ENCODE data around the gene PANK2. TPM values are rescaled to one million over a fixed set of nuclear protein-coding genes. Genes with fewer than 3 reads are reported as not detected.
"Not testable (repeated sequence)": the region's sequence is repeated elsewhere in the genome, so short reads cannot be mapped to it uniquely, and the experiment has no call there.

Gene PANK2
- polyA plus RNA-seq, 3 donors, result 32.8 to 38.6 (median 36.6) TPM

GRCh38 chr20:3889489-3890397 is 556 bp downstream of the PANK2 start:
- DNase-seq (ENCODE audit: extremely low read depth in 1 of 11, low read depth in 9 of 11, low spot score in 4 of 11), result no peak

- no peak for DNase-seq (ENCODE audit: extremely low read depth in 1 of 11, low read depth in 9 of 11, low spot score in 4 of 11)
These were observed 1.2 kb downstream of the PANK2 start for GRCh38 chr20:3890398-3890751.

- no peak for DNase-seq (ENCODE audit: extremely low read depth in 1 of 11, low read depth in 9 of 11, low spot score in 4 of 11)
These were observed 2.1 kb downstream of the PANK2 start for GRCh38 chr20:3890999-3891929.

- no peak for DNase-seq (ENCODE audit: extremely low read depth in 1 of 11, low read depth in 9 of 11, low spot score in 4 of 11)
These were observed 5.6 kb downstream of the PANK2 start for GRCh38 chr20:3894796-3895195.

GRCh38 chr20:3896302-3896701 is 7.1 kb downstream of the PANK2 start:
- no peak for DNase-seq (ENCODE audit: extremely low read depth in 1 of 11, low read depth in 9 of 11, low spot score in 4 of 11)

GRCh38 chr20:3896853-3897583 is 7.8 kb downstream of the PANK2 start:
- no peak for DNase-seq (ENCODE audit: extremely low read depth in 1 of 11, low read depth in 9 of 11, low spot score in 4 of 11)

GRCh38 chr20:3898181-3898580 is 9.0 kb downstream of the PANK2 start:
- not testable (repeated sequence) for DNase-seq (ENCODE audit: extremely low read depth in 1 of 11, low read depth in 9 of 11, low spot score in 4 of 11)

- DNase-seq (ENCODE audit: extremely low read depth in 1 of 11, low read depth in 9 of 11, low spot score in 4 of 11), result peak in 1 of 11 donors; percentile 47
These were observed 9.5 kb downstream of the PANK2 start for GRCh38 chr20:3898639-3899038.

- DNase-seq (ENCODE audit: extremely low read depth in 1 of 11, low read depth in 9 of 11, low spot score in 4 of 11), result no peak
These were observed 11.0 kb downstream of the PANK2 start for GRCh38 chr20:3900187-3900604.

- DNase-seq (ENCODE audit: extremely low read depth in 1 of 11, low read depth in 9 of 11, low spot score in 4 of 11), result no peak
These were observed 12.0 kb downstream of the PANK2 start for GRCh38 chr20:3901028-3901705.

- DNase-seq (ENCODE audit: extremely low read depth in 1 of 11, low read depth in 9 of 11, low spot score in 4 of 11), result no peak
These were observed 12.7 kb downstream of the PANK2 start for GRCh38 chr20:3901706-3902440.

- DNase-seq (ENCODE audit: extremely low read depth in 1 of 11, low read depth in 9 of 11, low spot score in 4 of 11), result no peak
These were observed 13.3 kb downstream of the PANK2 start for GRCh38 chr20:3902446-3902845.

- DNase-seq (ENCODE audit: extremely low read depth in 1 of 11, low read depth in 9 of 11, low spot score in 4 of 11), result no peak
These were observed 15.0 kb downstream of the PANK2 start for GRCh38 chr20:3904224-3904623.

- DNase-seq (ENCODE audit: extremely low read depth in 1 of 11, low read depth in 9 of 11, low spot score in 4 of 11), result no peak
These were observed 15.7 kb downstream of the PANK2 start for GRCh38 chr20:3904857-3905256.

GRCh38 chr20:3906744-3907721 is 17.8 kb downstream of the PANK2 start:
- DNase-seq (ENCODE audit: extremely low read depth in 1 of 11, low read depth in 9 of 11, low spot score in 4 of 11), result not testable (repeated sequence)

GRCh38 chr20:3908667-3909066 is 19.5 kb downstream of the PANK2 start:
- no peak for DNase-seq (ENCODE audit: extremely low read depth in 1 of 11, low read depth in 9 of 11, low spot score in 4 of 11)

GRCh38 chr20:3909952-3910366 is 20.8 kb downstream of the PANK2 start:
- DNase-seq (ENCODE audit: extremely low read depth in 1 of 11, low read depth in 9 of 11, low spot score in 4 of 11), result no peak
